Measurements from ENCODE around the gene SELENOT. TPM values are rescaled to one million over a fixed set of nuclear protein-coding genes. Genes with fewer than 3 reads are reported as not detected.

The SELENOT gene
- total and polyA plus RNA-seq, 4 donors = 52.7 to 107 (median 70.0) TPM

DNA sequence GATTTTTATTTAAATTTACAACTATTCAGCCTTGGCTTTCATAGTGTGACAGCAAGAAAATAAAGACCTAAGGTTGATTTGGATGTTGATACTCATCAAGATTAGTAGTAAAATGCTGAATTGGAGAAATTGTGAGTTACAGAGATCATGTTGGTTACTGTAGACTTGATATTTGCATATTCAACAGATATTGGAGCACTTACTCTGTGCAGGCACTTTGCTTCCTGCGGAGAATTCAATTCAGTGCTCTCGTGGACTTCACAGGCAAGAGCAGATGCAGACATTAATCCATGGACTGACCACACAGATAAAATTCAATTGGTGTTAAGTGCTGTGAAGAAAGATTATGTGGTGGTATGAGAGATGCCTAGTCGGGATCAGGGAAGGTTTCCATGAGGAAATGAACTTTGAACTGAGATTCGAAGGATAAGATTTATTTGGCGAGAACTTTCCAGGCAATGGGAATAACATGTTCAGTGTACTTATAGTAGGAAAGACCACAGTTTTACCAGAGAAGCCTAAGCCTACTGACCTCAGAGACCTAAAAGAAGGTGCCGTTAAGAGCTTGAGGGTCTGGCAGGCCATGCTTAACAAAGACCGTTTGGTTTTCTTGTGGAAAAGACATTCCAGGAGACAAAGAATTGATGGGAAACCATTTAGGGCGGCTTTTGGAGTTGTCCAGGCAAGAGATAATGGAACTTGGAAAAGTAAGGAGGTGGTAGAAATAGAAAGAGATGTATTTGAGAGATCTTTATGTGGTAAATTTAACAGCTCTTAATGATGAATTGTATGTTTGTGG is 4.3 kb downstream of the SELENOT start:
- Histone ChIP-seq H3K9me3 (ENCODE audit: control insufficient read depth in 4 of 4, low read length in 3 of 4) (no peaks in the 10 kb centered on the region), H3K4me1 (ENCODE audit: control insufficient read depth in 4 of 4, insufficient read depth in 4 of 4, low read length in 3 of 4) (peaks cover 5 to 27% (median 11%) of the 10 kb centered on the region in 4 donors), H3K4me3 (ENCODE audit: low read depth in 1 of 3, low read length in 3 of 3) (no peak overlapping the region), H3K27me3 (ENCODE audit: control insufficient read depth in 4 of 4, insufficient read depth in 4 of 4, low read length in 3 of 4) (no peaks in the 10 kb centered on the region), H3K9ac (ENCODE audit: low read depth in 1 of 2, low read length in 2 of 2) (no peak overlapping the region), H3K36me3 (ENCODE audit: control insufficient read depth in 4 of 4, insufficient read depth in 3 of 4, low read depth in 1 of 4, low read length in 3 of 4) (peaks cover 0 to 5% (median 1%) of the 10 kb centered on the region in 4 donors), H3K27ac (ENCODE audit: low read depth in 1 of 2, low read length in 2 of 2) (no peak overlapping the region)
- DNase-seq (ENCODE audit: low spot score) = no peak
- 66% methylated on average over 8 of the region's 8 CpGs for WGBS
- TF ChIP-seq, protein P1, sequence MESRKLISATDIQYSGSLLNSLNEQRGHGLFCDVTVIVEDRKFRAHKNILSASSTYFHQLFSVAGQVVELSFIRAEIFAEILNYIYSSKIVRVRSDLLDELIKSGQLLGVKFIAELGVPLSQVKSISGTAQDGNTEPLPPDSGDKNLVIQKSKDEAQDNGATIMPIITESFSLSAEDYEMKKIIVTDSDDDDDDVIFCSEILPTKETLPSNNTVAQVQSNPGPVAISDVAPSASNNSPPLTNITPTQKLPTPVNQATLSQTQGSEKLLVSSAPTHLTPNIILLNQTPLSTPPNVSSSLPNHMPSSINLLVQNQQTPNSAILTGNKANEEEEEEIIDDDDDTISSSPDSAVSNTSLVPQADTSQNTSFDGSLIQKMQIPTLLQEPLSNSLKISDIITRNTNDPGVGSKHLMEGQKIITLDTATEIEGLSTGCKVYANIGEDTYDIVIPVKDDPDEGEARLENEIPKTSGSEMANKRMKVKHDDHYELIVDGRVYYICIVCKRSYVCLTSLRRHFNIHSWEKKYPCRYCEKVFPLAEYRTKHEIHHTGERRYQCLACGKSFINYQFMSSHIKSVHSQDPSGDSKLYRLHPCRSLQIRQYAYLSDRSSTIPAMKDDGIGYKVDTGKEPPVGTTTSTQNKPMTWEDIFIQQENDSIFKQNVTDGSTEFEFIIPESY (IDR thresholded peaks at IDR 0.05) = no peak
- TF ChIP-seq EGR1 (IDR thresholded peaks at IDR 0.05; ENCODE audit: low read depth in 2 of 2) (no peak), RXRA (IDR thresholded peaks at IDR 0.05) (peak; percentile 27 to 33), HNF4A (conservative IDR thresholded peaks at IDR 0.05) (peak; percentile 51 to 67)

DNA sequence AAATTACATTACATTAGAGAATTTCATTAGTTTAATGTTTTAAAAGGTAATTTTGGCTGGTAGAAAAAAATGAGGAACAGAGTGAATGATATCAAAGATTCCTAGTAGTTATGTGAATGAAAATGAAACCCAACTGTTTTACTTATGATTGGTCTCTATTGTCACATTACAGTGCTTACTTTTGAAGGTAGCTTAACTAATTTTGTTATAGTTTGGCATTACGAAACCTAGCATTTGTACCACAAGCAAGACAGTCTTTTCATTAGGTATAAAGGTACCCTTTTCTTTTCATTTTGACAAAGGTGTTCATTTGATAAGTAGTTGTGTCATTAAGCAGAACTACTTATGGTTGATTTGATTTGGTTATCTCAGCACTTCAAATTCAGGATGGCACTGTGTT is 6.9 kb downstream of the SELENOT start:
- Histone ChIP-seq H3K9me3 (ENCODE audit: control insufficient read depth in 4 of 4, low read length in 3 of 4) (no peaks in the 10 kb centered on the region), H3K9ac (ENCODE audit: low read depth in 1 of 2, low read length in 2 of 2) (no peak overlapping the region), H3K36me3 (ENCODE audit: control insufficient read depth in 4 of 4, insufficient read depth in 3 of 4, low read depth in 1 of 4, low read length in 3 of 4) (peaks cover 0 to 5% (median 1%) of the 10 kb centered on the region in 4 donors), H3K27me3 (ENCODE audit: control insufficient read depth in 4 of 4, insufficient read depth in 4 of 4, low read length in 3 of 4) (no peaks in the 10 kb centered on the region), H3K4me3 (ENCODE audit: low read depth in 1 of 3, low read length in 3 of 3) (no peak overlapping the region), H3K27ac (ENCODE audit: low read depth in 1 of 2, low read length in 2 of 2) (no peak overlapping the region), H3K4me1 (ENCODE audit: control insufficient read depth in 4 of 4, insufficient read depth in 4 of 4, low read length in 3 of 4) (peaks cover 3 to 15% (median 9%) of the 10 kb centered on the region in 4 donors)
- TF ChIP-seq JUND (IDR thresholded peaks at IDR 0.05) = no peak
- TF ChIP-seq RAD21 (IDR thresholded peaks at IDR 0.05) = no peak
- TF ChIP-seq, protein P1 (IDR thresholded peaks at IDR 0.05) = no peak
- DNase-seq (ENCODE audit: low spot score) = no peak
- 0% methylated on average over 1 of the region's 1 CpG for WGBS

DNA sequence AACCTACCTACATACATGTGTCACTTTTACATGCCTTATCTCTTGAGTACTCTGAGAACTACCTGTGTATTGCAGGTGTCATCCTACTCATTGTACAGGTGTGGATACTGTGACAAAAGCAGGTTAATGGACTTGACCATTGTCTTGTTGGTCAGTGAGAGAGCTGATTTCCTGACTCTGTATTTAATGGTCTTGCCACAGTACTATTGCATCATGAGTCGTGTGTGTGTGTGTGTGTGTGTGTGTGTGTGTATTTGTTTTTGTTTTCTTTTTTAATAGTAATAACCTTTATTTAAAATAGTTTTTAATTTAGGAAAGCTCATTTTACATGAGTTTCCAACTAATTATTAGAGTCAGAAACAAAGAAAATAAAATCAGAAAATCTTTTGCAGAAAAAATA is 7.7 kb downstream of the SELENOT start:
- no peak for TF ChIP-seq JUND (IDR thresholded peaks at IDR 0.05)
- peak; percentile 9 to 18 for TF ChIP-seq RXRA (IDR thresholded peaks at IDR 0.05)
- TF ChIP-seq, protein P2, sequence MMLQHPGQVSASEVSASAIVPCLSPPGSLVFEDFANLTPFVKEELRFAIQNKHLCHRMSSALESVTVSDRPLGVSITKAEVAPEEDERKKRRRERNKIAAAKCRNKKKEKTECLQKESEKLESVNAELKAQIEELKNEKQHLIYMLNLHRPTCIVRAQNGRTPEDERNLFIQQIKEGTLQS (IDR thresholded peaks at IDR 0.05) = peak; percentile 71
- TF ChIP-seq, protein P3, sequence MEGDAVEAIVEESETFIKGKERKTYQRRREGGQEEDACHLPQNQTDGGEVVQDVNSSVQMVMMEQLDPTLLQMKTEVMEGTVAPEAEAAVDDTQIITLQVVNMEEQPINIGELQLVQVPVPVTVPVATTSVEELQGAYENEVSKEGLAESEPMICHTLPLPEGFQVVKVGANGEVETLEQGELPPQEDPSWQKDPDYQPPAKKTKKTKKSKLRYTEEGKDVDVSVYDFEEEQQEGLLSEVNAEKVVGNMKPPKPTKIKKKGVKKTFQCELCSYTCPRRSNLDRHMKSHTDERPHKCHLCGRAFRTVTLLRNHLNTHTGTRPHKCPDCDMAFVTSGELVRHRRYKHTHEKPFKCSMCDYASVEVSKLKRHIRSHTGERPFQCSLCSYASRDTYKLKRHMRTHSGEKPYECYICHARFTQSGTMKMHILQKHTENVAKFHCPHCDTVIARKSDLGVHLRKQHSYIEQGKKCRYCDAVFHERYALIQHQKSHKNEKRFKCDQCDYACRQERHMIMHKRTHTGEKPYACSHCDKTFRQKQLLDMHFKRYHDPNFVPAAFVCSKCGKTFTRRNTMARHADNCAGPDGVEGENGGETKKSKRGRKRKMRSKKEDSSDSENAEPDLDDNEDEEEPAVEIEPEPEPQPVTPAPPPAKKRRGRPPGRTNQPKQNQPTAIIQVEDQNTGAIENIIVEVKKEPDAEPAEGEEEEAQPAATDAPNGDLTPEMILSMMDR (IDR thresholded peaks at IDR 0.05; ENCODE audit: low read depth, low read length, missing input control) = no peak
- Histone ChIP-seq H3K9me3 (ENCODE audit: control insufficient read depth in 4 of 4, low read length in 3 of 4) (no peaks in the 10 kb centered on the region), H3K4me3 (ENCODE audit: low read depth in 1 of 3, low read length in 3 of 3) (no peak overlapping the region), H3K4me1 (ENCODE audit: control insufficient read depth in 4 of 4, insufficient read depth in 4 of 4, low read length in 3 of 4) (peaks cover 3 to 15% (median 7%) of the 10 kb centered on the region in 4 donors), H3K36me3 (ENCODE audit: control insufficient read depth in 4 of 4, insufficient read depth in 3 of 4, low read depth in 1 of 4, low read length in 3 of 4) (peaks cover 0 to 5% (median 1%) of the 10 kb centered on the region in 4 donors), H3K27me3 (ENCODE audit: control insufficient read depth in 4 of 4, insufficient read depth in 4 of 4, low read length in 3 of 4) (no peaks in the 10 kb centered on the region), H3K27ac (ENCODE audit: low read depth in 1 of 2, low read length in 2 of 2) (no peak overlapping the region), H3K9ac (ENCODE audit: low read depth in 1 of 2, low read length in 2 of 2) (no peak overlapping the region)
- DNase-seq (ENCODE audit: low spot score) = no peak
- 15% methylated on average over 1 of the region's 1 CpG for WGBS
